ENCODE measurements around the gene FAM20C.

FAM20C gene

DNA sequence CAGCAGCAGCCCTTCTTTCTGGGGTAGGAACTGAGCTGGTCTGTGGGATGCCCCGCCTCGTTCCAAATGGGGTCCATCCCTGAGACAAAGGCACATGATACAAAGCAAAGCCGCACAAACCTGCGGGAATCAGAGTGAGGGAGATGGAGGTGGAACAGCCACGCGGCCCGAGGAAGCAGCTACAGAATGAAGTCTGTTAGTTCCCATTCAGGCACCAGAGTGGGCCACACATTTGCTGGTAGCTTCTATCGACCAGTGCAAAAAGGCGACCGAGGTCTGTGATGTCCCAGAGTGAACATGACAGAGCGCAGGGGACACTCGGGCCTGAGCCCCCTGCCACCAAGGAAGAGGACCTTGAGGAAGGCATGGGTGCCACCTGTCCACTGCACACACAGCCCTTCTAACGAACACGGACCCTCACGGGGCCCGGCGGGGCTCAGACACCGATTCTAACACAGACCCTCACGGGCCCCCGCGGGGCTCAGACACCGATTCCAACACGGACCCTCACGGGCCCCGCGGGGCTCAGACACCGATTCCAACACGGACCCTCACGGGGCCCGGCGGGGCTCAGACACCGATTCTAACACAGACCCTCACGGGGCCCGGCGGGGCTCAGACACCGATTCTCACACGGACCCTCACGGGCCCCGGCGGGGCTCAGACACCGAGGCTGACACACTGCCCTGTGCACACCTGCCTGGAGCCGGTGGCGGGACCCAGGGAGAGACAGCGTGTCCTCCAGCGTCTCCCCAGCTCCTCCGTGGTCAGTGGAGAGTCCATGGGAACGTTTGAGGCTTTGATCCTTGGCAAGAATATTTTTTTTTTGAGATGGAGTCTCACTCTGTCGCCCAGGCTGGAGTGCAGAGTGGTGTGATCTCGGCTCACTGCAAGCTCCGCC is 32.8 kb upstream of the FAM20C start:
- DNase-seq, result no peak

- DNase-seq, result no peak
Measured at GRCh38 chr7:160958-161725, 31.2 kb upstream of the FAM20C start.

GRCh38 chr7:162632-163297 is 29.6 kb upstream of the FAM20C start:
- DNase-seq, result no peak

DNA sequence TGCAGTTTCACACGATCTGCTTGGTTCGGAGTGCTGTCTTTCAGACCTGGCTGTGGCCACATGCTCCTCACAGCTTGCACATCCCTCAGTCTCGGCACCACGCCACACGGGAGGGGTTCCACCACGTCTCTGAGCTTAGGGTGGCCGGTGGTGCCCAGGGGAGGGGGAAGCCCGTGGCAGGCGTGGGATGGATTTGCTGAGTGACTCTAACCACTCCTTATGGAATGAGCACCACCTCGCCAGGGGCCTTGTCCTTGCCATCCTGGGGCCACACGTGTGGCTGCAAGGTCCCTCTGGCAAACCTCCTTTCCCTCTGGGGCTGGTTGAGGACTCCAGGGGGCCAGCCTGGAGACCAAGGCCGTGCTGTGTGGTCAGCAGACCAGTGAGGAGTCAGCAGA is 29.1 kb upstream of the FAM20C start:
- no peak for DNase-seq

DNA sequence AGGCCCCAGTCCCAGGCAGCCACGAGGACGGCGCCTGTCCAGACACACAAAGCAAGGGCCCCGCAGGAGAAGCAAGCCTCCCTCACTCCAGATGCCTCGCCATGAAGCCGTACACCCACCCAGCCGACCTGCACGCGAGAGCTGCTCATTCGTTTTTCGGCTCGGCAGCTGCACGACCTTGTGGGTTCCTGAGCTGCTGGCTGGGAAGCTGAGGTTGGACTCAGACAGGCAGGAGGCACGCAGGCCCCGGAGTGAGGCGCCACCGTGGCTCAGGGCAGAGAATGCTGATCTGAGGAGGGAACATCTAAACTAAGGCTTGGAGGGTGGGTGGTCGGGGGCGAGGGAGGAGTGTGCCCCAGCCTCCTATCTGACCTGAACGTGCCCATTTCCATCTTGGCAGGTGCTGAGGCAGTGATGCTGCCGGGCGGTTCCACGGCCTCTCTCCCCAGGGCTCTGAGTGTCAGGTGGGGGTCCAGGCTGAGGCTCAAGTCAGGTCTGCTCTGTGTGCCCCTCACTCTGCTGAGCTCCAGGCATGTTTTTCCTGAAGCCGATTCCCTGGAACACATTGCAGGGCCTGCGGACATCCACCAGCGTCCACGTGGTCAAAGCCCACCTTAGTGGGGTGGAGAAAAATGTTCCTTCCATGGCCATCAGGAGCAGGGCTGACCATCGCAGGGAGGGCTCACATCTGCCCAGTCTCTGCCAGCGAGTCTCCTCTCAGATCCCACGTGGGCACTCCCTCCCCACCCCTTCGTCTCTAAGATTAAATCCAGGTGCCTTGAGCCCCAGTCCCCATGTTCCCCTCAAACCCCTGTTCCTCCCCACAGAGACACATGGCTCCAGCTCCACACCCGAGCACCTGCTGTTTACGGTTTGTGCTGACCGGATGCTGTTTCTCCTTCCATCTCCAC is 28.1 kb upstream of the FAM20C start:
- DNase-seq, result no peak

GRCh38 chr7:164882-165660 is 27.3 kb upstream of the FAM20C start:
- DNase-seq, result no peak

DNA sequence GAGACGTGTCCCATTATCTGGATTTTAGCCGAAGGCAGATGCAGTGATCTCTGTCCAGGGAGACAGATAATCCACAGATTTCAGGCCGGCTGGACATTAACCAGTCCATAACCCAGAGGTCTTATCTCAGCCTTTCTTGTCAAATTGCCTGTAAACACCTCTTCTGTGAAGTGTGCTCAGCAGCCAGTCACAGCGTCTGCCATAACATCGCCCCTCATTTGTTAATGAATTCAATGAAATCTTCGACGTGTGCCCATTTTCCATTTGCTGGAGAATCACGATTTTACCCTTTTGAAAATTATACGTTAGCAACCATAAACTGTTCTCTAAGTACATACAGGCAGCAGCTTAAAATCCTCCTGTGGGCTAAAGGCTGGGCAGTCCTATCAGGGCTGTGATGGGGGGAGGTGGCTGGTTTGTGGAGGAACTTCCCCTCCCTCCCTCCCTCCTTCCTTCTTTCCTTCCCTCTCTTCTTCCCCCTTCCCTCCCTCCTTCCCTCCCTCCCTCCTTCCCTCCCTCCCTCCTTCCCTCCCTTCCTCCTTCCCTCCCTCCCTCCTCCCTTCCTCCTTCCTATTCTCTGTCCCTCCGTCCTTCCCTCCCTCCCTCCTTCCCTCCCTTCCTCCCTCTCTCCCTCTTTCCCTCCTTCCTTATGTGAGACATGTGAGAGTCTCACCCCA is 26.6 kb upstream of the FAM20C start:
- no peak for DNase-seq

GRCh38 chr7:166338-167060 is 25.9 kb upstream of the FAM20C start:
- no peak for DNase-seq

DNA sequence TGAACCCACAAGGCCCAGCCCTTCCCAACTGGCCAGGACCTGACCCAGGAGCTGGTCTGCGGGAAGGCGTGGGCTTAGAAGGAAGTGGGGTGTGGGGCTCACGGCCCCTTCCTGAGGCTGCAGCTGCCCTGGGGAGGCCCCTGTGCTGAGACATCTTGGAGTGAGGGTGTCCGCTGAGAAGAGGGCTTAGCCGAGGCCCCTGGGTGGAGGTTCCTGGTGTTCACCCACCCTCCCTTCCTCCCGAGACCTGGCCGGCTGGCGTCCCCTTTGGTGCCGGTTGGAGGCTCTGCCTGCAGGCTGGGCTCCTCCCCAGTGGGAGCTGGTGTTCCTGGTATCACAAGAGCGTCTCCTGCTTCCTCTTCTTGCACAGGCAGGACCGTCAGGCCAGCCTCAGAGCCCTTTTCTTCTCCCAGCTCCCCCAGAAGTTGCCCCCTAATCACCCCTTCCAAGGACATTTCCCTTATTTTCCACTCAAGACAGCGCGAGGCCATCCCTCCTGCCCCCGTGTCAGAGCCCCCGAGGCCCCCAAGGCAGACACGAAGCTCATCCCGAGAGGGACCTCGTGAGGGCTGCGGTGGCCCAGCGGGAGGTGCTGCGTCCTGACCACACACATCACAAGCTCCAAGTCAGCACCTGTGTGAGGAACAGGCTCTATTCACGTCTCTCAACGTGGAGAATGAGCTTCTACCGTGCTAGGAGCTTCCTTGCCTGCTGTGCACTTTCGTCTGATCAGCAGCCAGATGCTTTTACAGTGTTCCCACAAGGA is 25.1 kb upstream of the FAM20C start:
- no peak for DNase-seq

DNA sequence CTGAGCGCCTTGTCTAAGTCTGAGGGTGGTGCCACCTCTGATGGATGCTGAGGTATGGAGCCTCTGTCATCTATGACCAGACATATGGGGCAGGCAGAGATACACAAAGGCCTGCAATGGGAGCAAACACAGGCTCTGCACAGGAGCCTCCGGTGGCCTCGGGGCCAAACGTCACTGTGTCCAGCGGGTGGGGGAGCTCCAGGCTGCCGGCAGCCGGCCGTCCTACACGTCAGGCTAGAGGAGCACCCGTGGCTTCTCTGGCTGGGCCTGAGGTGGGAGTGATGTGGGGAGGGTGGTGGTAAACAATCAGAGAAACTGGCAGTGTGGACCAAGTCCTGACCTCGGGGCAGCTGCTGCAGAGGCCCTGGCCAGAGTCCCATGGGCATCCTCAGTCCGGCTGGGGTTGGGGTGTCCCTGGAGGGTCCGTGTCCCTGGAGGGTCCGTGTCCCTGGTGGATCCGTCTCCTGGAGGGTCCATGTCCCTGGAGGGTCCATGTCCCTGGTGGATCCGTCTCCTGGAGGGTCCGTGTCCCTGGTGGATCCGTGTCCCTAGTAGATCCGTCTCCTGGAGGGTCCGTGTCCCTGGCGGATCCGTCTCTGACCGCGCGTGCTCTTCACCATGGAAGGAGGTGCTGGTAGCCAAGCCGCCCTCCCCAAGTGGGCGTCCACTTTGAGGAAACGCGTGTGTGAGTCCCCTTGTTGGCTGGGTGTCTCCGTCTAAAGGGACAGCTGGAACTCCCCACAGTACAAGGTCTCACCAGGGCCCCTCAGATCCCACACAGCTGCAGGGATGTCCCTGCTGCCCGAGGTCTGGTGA is 24.2 kb upstream of the FAM20C start:
- no peak for DNase-seq

GRCh38 chr7:169276-170172 is 22.8 kb upstream of the FAM20C start:
- no peak for DNase-seq

- no peak for DNase-seq
Measured at GRCh38 chr7:170551-171363, 21.6 kb upstream of the FAM20C start.

DNA sequence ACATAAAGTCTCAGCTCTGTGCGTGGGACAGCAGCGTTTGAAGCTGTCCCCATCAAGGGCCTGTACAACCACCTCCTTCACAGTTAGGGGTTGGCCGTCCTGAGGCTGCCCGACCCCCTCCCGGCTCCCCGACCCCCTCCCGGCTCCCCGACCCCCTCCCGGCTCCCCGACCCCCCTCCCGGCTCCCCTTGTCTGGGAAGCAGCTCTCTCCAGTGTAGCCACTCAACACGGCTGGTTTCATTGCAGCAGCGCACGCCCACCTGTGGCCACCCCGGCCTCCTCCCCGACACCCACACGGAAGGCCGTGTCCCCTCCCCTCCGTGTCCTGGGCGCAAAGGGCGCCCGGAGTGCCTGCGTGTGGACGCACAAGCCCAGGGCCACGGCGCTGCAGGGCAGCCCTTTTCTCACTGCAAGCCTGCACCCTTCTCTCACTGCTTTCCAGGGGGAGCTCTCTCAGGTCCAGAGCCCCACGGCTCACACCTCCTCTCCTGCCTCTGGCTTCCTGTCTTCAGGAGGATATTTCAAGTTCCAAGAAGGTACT is 20.9 kb upstream of the FAM20C start:
- no peak for DNase-seq

DNA sequence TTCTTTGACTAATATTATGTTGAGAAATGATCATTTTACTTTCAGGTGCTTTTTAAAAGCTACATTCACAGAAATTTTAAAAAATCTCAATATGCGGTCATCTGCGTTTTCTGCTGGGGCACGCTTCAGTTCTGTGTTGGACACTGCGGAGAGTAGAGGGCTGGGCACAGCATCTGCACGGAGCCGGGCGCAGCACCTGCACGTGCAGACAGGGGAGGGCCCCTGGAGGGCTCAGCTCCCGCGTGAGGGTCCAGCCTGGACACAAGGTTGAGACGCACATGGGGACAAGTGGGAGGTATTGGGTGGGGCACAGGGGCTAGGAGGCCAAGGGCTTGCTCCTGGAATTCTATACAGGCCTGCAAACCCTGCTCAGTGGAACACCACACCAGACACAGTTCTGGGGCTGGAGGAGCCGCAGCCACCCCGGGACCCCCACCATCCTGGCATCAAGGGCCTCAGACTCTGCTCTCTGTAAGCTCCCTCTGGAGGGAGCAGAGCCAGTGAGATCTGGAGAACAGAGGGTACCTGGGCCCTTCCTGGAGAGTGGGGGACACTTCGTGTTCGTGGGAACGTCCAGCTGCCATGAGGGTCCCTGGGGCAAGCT is 20.4 kb upstream of the FAM20C start:
- no peak for DNase-seq

DNA sequence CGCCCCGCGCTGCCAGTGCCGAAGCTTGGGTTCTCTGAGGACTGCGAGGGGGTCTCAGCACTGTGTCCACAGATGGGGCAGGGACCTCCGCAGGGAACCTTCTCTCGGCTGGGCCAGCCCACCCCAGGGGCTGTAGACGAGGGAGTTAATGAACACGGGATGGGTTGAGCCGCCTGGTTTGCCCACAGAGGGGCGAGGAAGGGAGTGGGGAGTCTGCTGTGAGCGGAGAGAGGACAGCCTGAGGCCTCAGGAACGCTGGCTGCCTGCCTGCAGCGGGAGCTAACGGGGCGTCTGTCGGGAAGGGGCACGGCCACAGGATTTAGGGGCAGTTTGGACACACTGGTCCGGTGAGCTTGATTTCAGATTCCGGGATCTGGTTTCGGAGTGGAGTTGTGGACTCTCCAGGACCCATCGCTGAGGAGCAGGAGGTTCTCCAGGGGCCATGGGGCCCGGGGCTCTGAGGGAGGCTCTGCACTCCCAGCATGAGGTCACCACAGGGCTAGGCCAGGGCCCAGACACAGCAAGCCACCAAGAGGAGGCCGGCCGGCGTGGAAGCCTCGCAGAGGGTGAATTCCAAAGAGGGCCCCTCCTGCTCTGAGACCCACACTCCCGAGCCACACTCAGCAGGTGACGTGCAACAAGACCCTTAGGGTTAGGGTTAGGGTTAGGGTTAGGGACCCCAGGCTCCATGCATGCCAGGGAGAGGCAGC is 19.0 kb upstream of the FAM20C start:
- DNase-seq, result no peak

All from GOT3 (cell line).